Measurements from ENCODE around the gene PARD3.

DNA sequence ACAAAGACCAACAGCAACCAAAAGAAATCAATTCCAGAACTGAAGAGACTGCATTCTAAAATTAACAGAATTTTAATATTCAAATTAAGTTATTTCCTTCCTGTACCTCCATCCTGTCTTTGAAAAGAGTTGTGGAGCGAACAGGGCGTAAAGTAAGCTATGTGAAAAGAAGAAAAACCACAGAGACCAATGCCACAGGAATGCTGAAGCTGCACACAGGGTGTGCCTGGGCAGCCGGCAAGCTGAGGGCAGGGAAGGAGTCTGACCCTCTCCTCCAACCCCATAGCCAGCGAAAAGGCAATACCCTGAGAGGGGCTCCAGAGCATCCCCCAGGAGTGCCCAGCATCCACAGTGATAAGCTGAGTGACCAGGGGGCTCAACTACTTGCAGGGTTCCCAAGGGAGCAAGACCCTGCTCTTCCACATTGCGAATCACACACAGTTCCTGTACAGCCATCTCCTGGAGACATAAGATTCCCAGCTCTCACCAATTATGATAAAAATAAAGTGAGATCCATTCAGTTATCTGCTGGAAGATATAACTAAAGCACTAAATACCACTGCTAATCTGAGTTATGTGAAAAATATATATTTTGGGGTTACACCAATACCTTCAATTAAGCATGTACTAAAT is 93.8 kb downstream of the PARD3 start:
- TF ChIP-seq EZH2phosphoT487 (IDR thresholded peaks at IDR 0.05; ENCODE audit: low read depth, severe bottlenecking, unreplicated experiment) (no peak), EZH2 (IDR thresholded peaks at IDR 0.05; ENCODE audit: borderline replicate concordance) (no peak)
- TF ChIP-seq, protein P1, sequence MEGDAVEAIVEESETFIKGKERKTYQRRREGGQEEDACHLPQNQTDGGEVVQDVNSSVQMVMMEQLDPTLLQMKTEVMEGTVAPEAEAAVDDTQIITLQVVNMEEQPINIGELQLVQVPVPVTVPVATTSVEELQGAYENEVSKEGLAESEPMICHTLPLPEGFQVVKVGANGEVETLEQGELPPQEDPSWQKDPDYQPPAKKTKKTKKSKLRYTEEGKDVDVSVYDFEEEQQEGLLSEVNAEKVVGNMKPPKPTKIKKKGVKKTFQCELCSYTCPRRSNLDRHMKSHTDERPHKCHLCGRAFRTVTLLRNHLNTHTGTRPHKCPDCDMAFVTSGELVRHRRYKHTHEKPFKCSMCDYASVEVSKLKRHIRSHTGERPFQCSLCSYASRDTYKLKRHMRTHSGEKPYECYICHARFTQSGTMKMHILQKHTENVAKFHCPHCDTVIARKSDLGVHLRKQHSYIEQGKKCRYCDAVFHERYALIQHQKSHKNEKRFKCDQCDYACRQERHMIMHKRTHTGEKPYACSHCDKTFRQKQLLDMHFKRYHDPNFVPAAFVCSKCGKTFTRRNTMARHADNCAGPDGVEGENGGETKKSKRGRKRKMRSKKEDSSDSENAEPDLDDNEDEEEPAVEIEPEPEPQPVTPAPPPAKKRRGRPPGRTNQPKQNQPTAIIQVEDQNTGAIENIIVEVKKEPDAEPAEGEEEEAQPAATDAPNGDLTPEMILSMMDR (IDR thresholded peaks at IDR 0.05; ENCODE audit: poor library complexity) = no peak
